ENCODE results near the gene MRPL4. TPM values are rescaled to one million over a fixed set of nuclear protein-coding genes. Genes with fewer than 3 reads are reported as not detected.

MRPL4 gene
- total RNA-seq, 2 donors from 2014 or later, result 66.0 to 69.2 TPM

DNA sequence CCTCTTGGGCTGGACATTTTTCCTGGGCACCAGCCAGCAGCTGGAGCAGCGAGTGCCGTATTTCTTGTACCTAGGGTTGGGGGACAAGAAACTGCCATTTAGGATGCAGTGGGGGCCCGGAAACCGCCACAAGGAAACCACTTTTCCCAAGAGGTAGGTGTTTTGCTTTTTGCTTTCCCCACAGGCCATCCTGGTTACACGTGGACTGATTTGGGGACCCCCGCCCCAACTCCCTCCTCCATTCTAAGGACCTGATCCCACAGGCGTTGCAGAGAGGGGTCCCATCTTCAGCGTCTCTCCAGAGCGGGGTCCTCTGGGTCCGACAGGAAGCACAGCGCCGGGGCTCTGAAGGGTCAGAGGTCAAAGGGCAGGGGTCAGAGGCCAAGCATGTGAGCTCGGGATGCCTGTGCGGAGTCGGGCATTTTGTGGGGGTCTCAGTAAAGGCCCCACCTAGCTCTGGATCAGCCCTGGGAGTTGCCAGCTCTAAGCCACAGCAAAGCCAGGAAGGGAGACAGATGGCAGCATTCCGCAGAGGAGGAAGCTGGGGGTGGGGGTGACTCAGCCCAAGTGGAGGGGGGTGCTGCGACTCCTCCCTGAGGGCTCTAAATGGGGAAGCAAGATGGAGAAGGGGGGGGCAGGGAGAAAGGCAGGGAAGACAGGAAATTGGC lies 53.3 kb downstream of the MRPL4 start:
- no peaks in the 10 kb centered on the region for H3K27me3 ChIP-seq (ENCODE audit: control insufficient read depth, insufficient read depth, low read length, poor library complexity, severe bottlenecking)
- H3K4me3 Mint-ChIP-seq, result no peak overlapping the region
- WGBS, 2 experiments (ENCODE audit: insufficient coverage in 1 of 2, insufficient read length in 1 of 2), result 94 to 100% methylated on average over 9 to 17 of the region's 17 CpGs
- peaks cover 15% of the 10 kb centered on the region for H3K36me3 Mint-ChIP-seq (ENCODE audit: low read depth)
- no peak overlapping the region for H3K27ac Mint-ChIP-seq
- H3K4me1 ChIP-seq (ENCODE audit: control insufficient read depth, insufficient read depth, low read length), result no peaks in the 10 kb centered on the region
- no peaks in the 10 kb centered on the region for H3K36me3 ChIP-seq (ENCODE audit: control insufficient read depth, insufficient read depth, low read length)
- H3K27ac ChIP-seq (ENCODE audit: low read depth, low read length), result no peak overlapping the region
- no peak for DNase-seq
- no peak overlapping the region for H3K4me3 ChIP-seq (ENCODE audit: low read length)
- no peaks in the 10 kb centered on the region for H3K9me3 ChIP-seq (ENCODE audit: control insufficient read depth, low read length)
- TF ChIP-seq, protein P1, sequence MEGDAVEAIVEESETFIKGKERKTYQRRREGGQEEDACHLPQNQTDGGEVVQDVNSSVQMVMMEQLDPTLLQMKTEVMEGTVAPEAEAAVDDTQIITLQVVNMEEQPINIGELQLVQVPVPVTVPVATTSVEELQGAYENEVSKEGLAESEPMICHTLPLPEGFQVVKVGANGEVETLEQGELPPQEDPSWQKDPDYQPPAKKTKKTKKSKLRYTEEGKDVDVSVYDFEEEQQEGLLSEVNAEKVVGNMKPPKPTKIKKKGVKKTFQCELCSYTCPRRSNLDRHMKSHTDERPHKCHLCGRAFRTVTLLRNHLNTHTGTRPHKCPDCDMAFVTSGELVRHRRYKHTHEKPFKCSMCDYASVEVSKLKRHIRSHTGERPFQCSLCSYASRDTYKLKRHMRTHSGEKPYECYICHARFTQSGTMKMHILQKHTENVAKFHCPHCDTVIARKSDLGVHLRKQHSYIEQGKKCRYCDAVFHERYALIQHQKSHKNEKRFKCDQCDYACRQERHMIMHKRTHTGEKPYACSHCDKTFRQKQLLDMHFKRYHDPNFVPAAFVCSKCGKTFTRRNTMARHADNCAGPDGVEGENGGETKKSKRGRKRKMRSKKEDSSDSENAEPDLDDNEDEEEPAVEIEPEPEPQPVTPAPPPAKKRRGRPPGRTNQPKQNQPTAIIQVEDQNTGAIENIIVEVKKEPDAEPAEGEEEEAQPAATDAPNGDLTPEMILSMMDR (conservative IDR thresholded peaks at IDR 0.05), result no peak
- peaks cover 13% of the 10 kb centered on the region for H3K27me3 Mint-ChIP-seq (ENCODE audit: insufficient read depth)
- no peak overlapping the region for H3K9ac ChIP-seq (ENCODE audit: extremely low read depth, low read length, poor library complexity, severe bottlenecking)
- no peaks in the 10 kb centered on the region for H3K9me3 Mint-ChIP-seq
- H3K4me1 Mint-ChIP-seq, result no peaks in the 10 kb centered on the region

DNA sequence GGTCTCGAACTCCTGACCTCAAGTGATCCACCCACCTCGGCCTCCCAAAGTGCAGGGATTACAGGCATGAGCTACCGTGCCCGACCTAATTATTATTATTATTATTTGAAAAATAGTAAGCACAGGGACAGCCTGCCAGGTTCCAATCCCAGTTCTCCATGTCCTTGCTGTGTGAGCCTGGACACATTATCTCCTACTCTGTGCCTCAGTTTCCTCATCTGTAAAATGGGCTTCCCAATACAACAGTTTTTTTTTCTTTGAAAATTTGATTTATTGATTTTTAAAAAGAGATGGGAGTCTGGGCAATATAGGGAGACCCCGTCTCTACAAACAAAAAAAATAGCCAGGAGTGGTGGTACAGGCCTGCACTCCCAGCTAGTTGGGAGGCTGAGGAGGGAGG lies 54.3 kb downstream of the MRPL4 start:
- peaks cover 15% of the 10 kb centered on the region for H3K36me3 Mint-ChIP-seq (ENCODE audit: low read depth)
- Histone ChIP-seq H3K27ac (ENCODE audit: low read depth, low read length) (no peak overlapping the region), H3K9me3 (ENCODE audit: control insufficient read depth, low read length) (no peaks in the 10 kb centered on the region), H3K9ac (ENCODE audit: extremely low read depth, low read length, poor library complexity, severe bottlenecking) (no peak overlapping the region), H3K4me1 (ENCODE audit: control insufficient read depth, insufficient read depth, low read length) (no peaks in the 10 kb centered on the region), H3K4me3 (ENCODE audit: low read length) (no peak overlapping the region), H3K27me3 (ENCODE audit: control insufficient read depth, insufficient read depth, low read length, poor library complexity, severe bottlenecking) (no peaks in the 10 kb centered on the region), H3K36me3 (ENCODE audit: control insufficient read depth, insufficient read depth, low read length) (no peaks in the 10 kb centered on the region)
- WGBS, 2 experiments (ENCODE audit: insufficient coverage in 1 of 2, insufficient read length in 1 of 2), result 100% methylated on average over 3 of the region's 5 CpGs; no CpG with 5 or more reads in 1 of the 2 experiments
- H3K9me3 Mint-ChIP-seq, result no peaks in the 10 kb centered on the region
- peaks cover 10% of the 10 kb centered on the region for H3K27me3 Mint-ChIP-seq (ENCODE audit: insufficient read depth)
- DNase-seq, result no peak
- H3K4me1 Mint-ChIP-seq, result no peaks in the 10 kb centered on the region
- TF ChIP-seq, protein P1 (conservative IDR thresholded peaks at IDR 0.05), result no peak
- H3K4me3 Mint-ChIP-seq, result no peak overlapping the region
- H3K27ac Mint-ChIP-seq, result no peak overlapping the region

DNA sequence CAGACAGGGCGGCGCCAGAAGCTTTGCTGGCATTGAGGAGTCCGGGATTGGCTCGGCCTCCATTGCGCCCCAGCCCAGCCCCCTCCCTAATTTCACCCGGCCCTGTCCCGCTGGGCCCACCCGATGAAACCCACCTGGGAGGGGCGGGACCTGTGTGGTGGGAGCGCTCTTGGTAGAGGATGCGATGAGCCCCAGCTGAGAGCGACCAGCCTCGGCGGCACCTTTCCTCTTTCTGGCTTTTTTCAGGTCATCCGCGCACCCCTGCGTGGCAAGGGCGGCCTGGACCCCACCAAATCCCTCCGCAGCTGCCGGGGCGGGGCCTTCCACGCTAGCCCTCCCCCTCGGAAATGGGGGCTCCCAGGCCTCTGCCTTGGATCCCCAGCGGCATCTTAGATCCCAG lies 57.4 kb downstream of the MRPL4 start, which contains the start of gene ZGLP1:
ZGLP1 (minus strand) TSS at position 393 of the 400 bp plus-strand sequence.
- H3K9me3 Mint-ChIP-seq, result no peaks in the 10 kb centered on the region
- DNase-seq, result no peak
- H3K36me3 ChIP-seq (ENCODE audit: control insufficient read depth, insufficient read depth, low read length), result peaks cover 10% of the 10 kb centered on the region
- peaks cover 18% of the 10 kb centered on the region for H3K36me3 Mint-ChIP-seq (ENCODE audit: low read depth)
- no peaks in the 10 kb centered on the region for H3K4me1 ChIP-seq (ENCODE audit: control insufficient read depth, insufficient read depth, low read length)
- no peak within 1 kb of the TSS for H3K4me3 ChIP-seq (ENCODE audit: low read length)
- no peak within 1 kb of the TSS for H3K9ac ChIP-seq (ENCODE audit: extremely low read depth, low read length, poor library complexity, severe bottlenecking)
- no peaks in the 10 kb centered on the region for H3K27me3 Mint-ChIP-seq (ENCODE audit: insufficient read depth)
- TF ChIP-seq, protein P1 (conservative IDR thresholded peaks at IDR 0.05), result no peak
- 93% methylated on average over 8 to 23 of the region's 24 CpGs for WGBS, 2 experiments (ENCODE audit: insufficient coverage in 1 of 2, insufficient read length in 1 of 2)
- no peaks in the 10 kb centered on the region for H3K27me3 ChIP-seq (ENCODE audit: control insufficient read depth, insufficient read depth, low read length, poor library complexity, severe bottlenecking)
- peaks cover under 1% of the 10 kb centered on the region for H3K4me1 Mint-ChIP-seq
- no peaks in the 10 kb centered on the region for H3K9me3 ChIP-seq (ENCODE audit: control insufficient read depth, low read length)
- no peak within 1 kb of the TSS for H3K27ac Mint-ChIP-seq
- H3K4me3 Mint-ChIP-seq, result no peak within 1 kb of the TSS
- no peak within 1 kb of the TSS for H3K27ac ChIP-seq (ENCODE audit: low read depth, low read length)

Small RNA genes within 50 kb of the gene (microRNA-seq; reads per million reads assigned to microRNA genes)
- not detected for gene MIR4322 (ENCODE audit: borderline microRNAs expressed)

Other genes with a start within 250 kb of the MRPL4 start
- gene COL5A3, start 241.7 kb upstream of the MRPL4 start, total RNA-seq, result under 1 TPM in 1 of 2 donors, not detected in 1; 0.04 TPM
- gene RDH8, start 238.7 kb upstream of the MRPL4 start, total RNA-seq, result not detected
- 10 to 100 TPM in 1 of 2 donors, 1 to 10 TPM in 1; 8.2 to 15.0 TPM for gene SHFL, start 165.9 kb upstream of the MRPL4 start, total RNA-seq
- not detected for gene ANGPTL6, start 149.5 kb upstream of the MRPL4 start, total RNA-seq
- 10 to 100 TPM; 40.3 to 54.0 TPM for gene PPAN, start 145.9 kb upstream of the MRPL4 start, total RNA-seq
- gene P2RY11, start 140.5 kb upstream of the MRPL4 start, total RNA-seq, result 10 to 100 TPM in 1 of 2 donors, 1 to 10 TPM in 1; 9.0 to 14.8 TPM
- gene EIF3G, start 132.3 kb upstream of the MRPL4 start, total RNA-seq, result 100 to 1,000 TPM; 216 to 257 TPM
- gene DNMT1, start 57.3 kb upstream of the MRPL4 start, total RNA-seq, result 100 to 1,000 TPM; 163 to 189 TPM
- gene S1PR2, start 20.9 kb upstream of the MRPL4 start, total RNA-seq, result 10 to 100 TPM; 11.0 to 16.4 TPM
- gene ICAM1, start 18.9 kb downstream of the MRPL4 start, total RNA-seq, result 1 to 10 TPM; 1.7 to 5.2 TPM
- under 1 TPM in 1 of 2 donors, not detected in 1; 0.44 TPM for gene ICAM4, start 34.7 kb downstream of the MRPL4 start, total RNA-seq
- gene ICAM5, start 37.7 kb downstream of the MRPL4 start, total RNA-seq, result under 1 TPM; 0.18 to 0.37 TPM
- 1 to 10 TPM; 4.5 to 7.8 TPM for gene ZGLP1, start 57.6 kb downstream of the MRPL4 start, total RNA-seq
- 10 to 100 TPM; 23.2 to 25.9 TPM for gene FDX2, start 63.8 kb downstream of the MRPL4 start, total RNA-seq
- 10 to 100 TPM; 53.1 to 64.7 TPM for gene RAVER1, start 81.3 kb downstream of the MRPL4 start, total RNA-seq
- gene ICAM3, start 87.4 kb downstream of the MRPL4 start, total RNA-seq, result 10 to 100 TPM in 1 of 2 donors, 1 to 10 TPM in 1; 2.7 to 13.7 TPM
- gene TYK2, start 128.4 kb downstream of the MRPL4 start, total RNA-seq, result 10 to 100 TPM; 63.5 to 65.8 TPM
- 100 to 1,000 TPM; 148 to 172 TPM for gene CDC37, start 151.3 kb downstream of the MRPL4 start, total RNA-seq
- gene PDE4A, start 168.3 kb downstream of the MRPL4 start, total RNA-seq, result 1 to 10 TPM; 1.7 to 2.6 TPM

Measured in endodermal cell (in vitro differentiated cells).